Stimulated activated CD8-positive, alpha-beta memory T cell treated with anti-CD3 and anti-CD28 coated beads, Interleukin-4, amount 100 ng/mL, for 1 hour (primary cell): ENCODE data around the gene TBC1D28.
"Not testable (repeated sequence)": the region's sequence is repeated elsewhere in the genome, so short reads cannot be mapped to it uniquely, and the experiment has no call there.

Source experiments
- DNase-seq, 2 donors: peaks; one replicate each; pipeline ENCODE4 v3.0.0-alpha.2; 2020; ENCODE audit warnings: low read depth in 2 of 2, low spot score in 1 of 2

The TBC1D28 gene

GRCh38 chr17:18617613-18618012, 26.6 kb downstream of the TBC1D28 start:
- DNase-seq, result not testable (repeated sequence)

GRCh38 chr17:18613016-18613415, 31.2 kb downstream of the TBC1D28 start:
- not testable (repeated sequence) for DNase-seq

GRCh38 chr17:18593138-18593537, 51.1 kb downstream of the TBC1D28 start:
- not testable (repeated sequence) for DNase-seq
